GM23248 (cell line): ENCODE data around the gene ZXDA. TPM values are rescaled to one million over a fixed set of nuclear protein-coding genes. Genes with fewer than 3 reads are reported as not detected.

Source experiments
- DNase-seq: peaks from one replicate; pipeline ENCODE4 v3.0.0-alpha.2; 2015
- H2AFZ ChIP-seq: fragments of 200-600 bp; sonication (generic); 2 replicates; pipeline ENCODE4 v1.6.1; 2016; ENCODE audit warnings: antibody characterized with exemption
- H3F3A ChIP-seq: fragments of 200-600 bp; sonication (generic); 2 replicates; pipeline ENCODE4 v1.6.1; 2016; ENCODE audit warnings: mild to moderate bottlenecking, antibody characterized with exemption, mixed run types; ENCODE audit not compliant: insufficient read depth
- H3K27ac ChIP-seq: fragments of 200-600 bp; sonication (generic); 2 replicates; pipeline ENCODE4 v1.5.1; 2016; ENCODE audit warnings: mild to moderate bottlenecking
- H3K27me3 ChIP-seq: fragments of 200-600 bp; sonication (generic); replicated peaks from 2 replicates; pipeline ENCODE4 v1.6.1; 2016; ENCODE audit warnings: mild to moderate bottlenecking; ENCODE audit not compliant: insufficient read depth
- H3K36me3 ChIP-seq: fragments of 200-600 bp; sonication (generic); 2 replicates; pipeline ENCODE4 v1.6.1; 2016; ENCODE audit warnings: low read depth, mild to moderate bottlenecking
- H3K4me1 ChIP-seq: fragments of 200-600 bp; sonication (generic); 2 replicates; pipeline ENCODE4 v1.6.1; 2016; ENCODE audit warnings: mild to moderate bottlenecking; ENCODE audit not compliant: insufficient read depth
- H3K4me2 ChIP-seq: fragments of 200-600 bp; sonication (generic); one replicate; pipeline ENCODE4 v1.6.1; 2016; ENCODE audit warnings: mild to moderate bottlenecking; ENCODE audit not compliant: unreplicated experiment
- H3K4me3 ChIP-seq: fragments of 200-600 bp; sonication (generic); 2 replicates; pipeline ENCODE4 v1.5.1; 2016; ENCODE audit warnings: mild to moderate bottlenecking
- H3K79me2 ChIP-seq: fragments of 200-600 bp; sonication (generic); 2 replicates; pipeline ENCODE4 v1.6.1; 2016; ENCODE audit warnings: mild to moderate bottlenecking; ENCODE audit not compliant: insufficient read depth
- H3K9ac ChIP-seq: fragments of 200-600 bp; sonication (generic); 2 replicates; pipeline ENCODE4 v1.6.1; 2016; ENCODE audit warnings: mild to moderate bottlenecking
- H3K9me2 ChIP-seq: fragments of 200-600 bp; sonication (generic); 2 replicates; pipeline ENCODE4 v1.6.1; 2016; ENCODE audit warnings: mixed run types, mild to moderate bottlenecking, moderate library complexity; ENCODE audit not compliant: insufficient read depth
- H3K9me3 ChIP-seq: fragments of 200-600 bp; sonication (generic); one replicate; pipeline ENCODE4 v1.6.1; 2017; ENCODE audit warnings: low read depth
- H4K20me1 ChIP-seq: fragments of 200-600 bp; sonication (generic); 2 replicates; pipeline ENCODE4 v1.6.0; 2016; ENCODE audit not compliant: insufficient read depth
- EZH2 ChIP-seq: fragments of 200-600 bp; sonication (generic); IDR thresholded peaks from 2 replicates; pipeline ENCODE4 v1.6.1; 2018; ENCODE audit warnings: antibody characterized with exemption, mild to moderate bottlenecking; ENCODE audit not compliant: insufficient read depth, poor library complexity, severe bottlenecking
- EZH2phosphoT487 ChIP-seq: fragments of 200-600 bp; sonication (generic); IDR thresholded peaks from 2 replicates; pipeline ENCODE4 v1.6.1; 2018; ENCODE audit warnings: antibody characterized with exemption, moderate library complexity, mild to moderate bottlenecking, low read depth; ENCODE audit not compliant: insufficient read depth
- WGBS, 2 experiments: methylation state at CpG; one replicate each; pipeline ENCODE4 v1.1.6; 2015 to 2017; ENCODE audit warnings: low lambda C conversion rate in 2 of 2, low coverage in 1 of 2; ENCODE audit errors: missing lambda C conversion rate in 2 of 2; 5-methylcytosine and 5-hydroxymethylcytosine counted together
- in situ Hi-C: fragments of 300-500 bp; cut with MboI; formaldehyde crosslinking; loops from 2 replicates; pipeline ENCODE4 v1.15.0; 2020
- polyA plus RNA-seq: library from polyadenylated mRNA; unstranded; fragments of >200 nt; fragmentation: Nextera tagmentation; extraction: Ambion mirVana; gene quantifications from 2 replicates; pipeline ENCODE4 v1.2.1, GENCODE V29; 2016
- total RNA-seq: library from RNA; depleted of rRNA; stranded (reverse); fragments of >200 nt; shearing (Covaris generic); gene quantifications from 2 replicates; pipeline ENCODE4 v1.2.3, GENCODE V29; 2014

Gene ZXDA
- total and polyA plus RNA-seq, 2 experiments from 2014 or later, result 0.61 to 3.7 TPM

DNA sequence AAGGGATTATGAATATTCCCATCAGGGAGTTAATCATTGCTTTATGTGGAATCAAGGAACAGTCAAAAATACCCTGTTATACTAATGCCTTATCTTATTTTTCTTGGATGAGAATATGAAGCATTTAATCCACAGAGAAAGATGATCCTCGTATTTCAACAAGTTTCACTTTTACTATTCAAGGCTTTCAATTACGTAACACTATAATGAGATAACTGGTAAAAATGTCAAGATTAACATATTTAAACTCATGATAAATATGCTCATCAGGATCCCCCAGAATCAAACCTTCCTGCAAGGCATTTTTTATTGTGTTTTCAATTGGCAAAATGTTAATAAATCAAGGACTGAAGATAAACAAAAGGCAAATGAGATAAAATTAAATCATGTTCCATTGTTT is 5.1 kb downstream of the ZXDA start:
- Histone ChIP-seq H3K36me3 (no peaks in the 10 kb centered on the region), H3K9me3 (no peaks in the 10 kb centered on the region), H3K79me2 (peaks cover 17% of the 10 kb centered on the region), H3K9ac (peak overlapping the region; percentile 50), H3K4me3 (peak overlapping the region; percentile 66), H3K4me1 (peaks cover 42% of the 10 kb centered on the region), H3K9me2 (no peaks in the 10 kb centered on the region), H3K27me3 (no peaks in the 10 kb centered on the region), H3K27ac (peak overlapping the region; percentile 50; the same call in 1 of the 2 replicates), H2AFZ (no peak overlapping the region), H3F3A (peaks cover 37% of the 10 kb centered on the region), H4K20me1 (no peaks in the 10 kb centered on the region), H3K4me2 (peak overlapping the region; percentile 88)
- TF ChIP-seq EZH2phosphoT487 (no peak), EZH2 (no peak)
- in situ Hi-C loops, result loop anchor here (25.0 kb wide), 1 partner anchor 318 kb away; the partner anchor contains the start of gene ZXDB
- WGBS, 2 experiments, result 6 to 9% methylated on average over 2 of the region's 2 CpGs
- peak; percentile 27 for DNase-seq

DNA sequence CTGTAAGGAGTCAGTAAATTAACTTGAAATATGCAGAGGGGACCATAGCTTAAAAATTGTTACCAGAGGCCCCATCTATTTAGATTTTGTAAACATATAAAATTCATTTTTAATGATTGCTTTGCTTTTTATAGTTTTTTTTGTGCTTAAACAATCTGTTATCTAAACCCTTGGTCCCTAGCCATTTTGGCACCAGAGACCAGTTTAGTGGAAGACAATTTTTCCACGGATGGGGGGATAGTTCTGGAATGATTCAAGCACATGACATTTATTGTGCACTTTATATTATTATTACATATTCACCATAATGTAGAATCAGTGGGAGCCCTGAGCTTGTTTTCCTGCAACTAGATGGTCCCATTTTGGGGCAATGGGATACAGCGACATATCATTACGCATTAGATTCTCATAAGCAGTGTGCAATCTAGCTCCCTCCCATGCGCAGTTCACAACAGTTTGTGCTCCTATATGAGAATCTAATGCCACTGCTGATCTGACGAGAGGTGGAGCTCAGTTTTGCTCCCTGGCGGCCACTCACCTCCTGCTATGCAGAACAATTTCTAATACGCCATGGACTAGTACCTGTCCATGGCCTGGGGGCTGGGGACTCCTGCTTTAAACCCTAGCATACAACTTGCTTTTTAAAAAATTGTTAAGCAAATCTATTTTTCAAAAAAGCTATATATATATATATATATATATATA is 5.9 kb downstream of the ZXDA start:
- H3K79me2 ChIP-seq, result peaks cover 17% of the 10 kb centered on the region
- H3K4me2 ChIP-seq, result peak overlapping the region; percentile 88
- no peak overlapping the region for H2AFZ ChIP-seq
- H3K27me3 ChIP-seq, result no peaks in the 10 kb centered on the region
- in situ Hi-C loops, result loop anchor here (25.0 kb wide), 1 partner anchor 317 kb away; the partner anchor contains the start of gene ZXDB
- TF ChIP-seq EZH2phosphoT487 (no peak), EZH2 (no peak)
- H3K4me1 ChIP-seq, result peaks cover 49% of the 10 kb centered on the region
- H3K9me2 ChIP-seq, result no peaks in the 10 kb centered on the region
- H3K27ac ChIP-seq, result no peak overlapping the region
- 85 to 89% methylated on average over 7 of the region's 7 CpGs for WGBS, 2 experiments
- H3K36me3 ChIP-seq, result no peaks in the 10 kb centered on the region
- peaks cover 37% of the 10 kb centered on the region for H3F3A ChIP-seq
- no peak for DNase-seq
- H3K9ac ChIP-seq, result no peak overlapping the region
- no peaks in the 10 kb centered on the region for H4K20me1 ChIP-seq
- H3K9me3 ChIP-seq, result no peaks in the 10 kb centered on the region
- H3K4me3 ChIP-seq, result no peak overlapping the region

DNA sequence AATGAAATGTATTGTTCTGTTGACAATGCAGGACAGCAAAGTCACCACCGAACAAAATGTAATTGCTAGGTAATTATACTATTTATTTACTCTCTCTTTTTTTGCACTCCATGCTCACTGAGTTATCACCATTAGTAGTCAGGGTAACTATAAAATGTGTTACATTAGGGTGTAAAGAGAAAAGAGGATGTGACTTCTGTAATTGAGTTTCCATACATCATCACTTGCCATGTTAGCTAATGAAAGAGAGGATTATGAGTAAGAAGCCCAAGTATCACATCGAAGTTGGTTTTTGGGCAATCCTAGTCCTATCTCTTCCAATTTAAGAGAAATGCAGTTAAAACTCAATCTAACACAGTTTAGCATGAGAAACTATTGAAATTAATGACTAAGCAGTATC is 7.6 kb downstream of the ZXDA start:
- H3K27me3 ChIP-seq, result no peaks in the 10 kb centered on the region

DNA sequence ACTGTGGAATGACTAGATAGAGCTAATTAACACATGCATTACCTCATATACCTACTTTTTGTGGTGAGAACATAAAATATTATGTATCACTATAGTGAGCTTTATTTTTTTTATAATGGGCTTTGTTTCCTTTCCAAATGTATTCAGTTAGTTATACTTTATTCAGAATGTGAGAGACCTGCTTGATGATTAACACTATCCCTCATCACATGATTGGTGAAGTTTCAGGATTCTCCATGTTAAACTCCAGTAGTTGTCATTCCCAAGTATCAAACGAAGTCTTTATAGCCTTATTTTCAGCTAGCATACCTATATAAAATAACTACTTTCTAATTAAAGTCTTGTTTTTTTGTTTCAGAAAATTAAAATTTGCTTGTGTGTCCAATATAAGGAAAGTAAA is 8.8 kb downstream of the ZXDA start:
- no peaks in the 10 kb centered on the region for H3K27me3 ChIP-seq
- peaks cover 17% of the 10 kb centered on the region for H3K79me2 ChIP-seq
- DNase-seq, result no peak
- no peak overlapping the region for H3K9ac ChIP-seq
- no peak overlapping the region for H2AFZ ChIP-seq
- no peak overlapping the region for H3K4me3 ChIP-seq
- no peak overlapping the region for H3K4me2 ChIP-seq
- H3F3A ChIP-seq, result peaks cover 23% of the 10 kb centered on the region
- TF ChIP-seq EZH2phosphoT487, result no peak
- TF ChIP-seq EZH2, result no peak
- peak overlapping the region; percentile 49; the same call in 1 of the 2 replicates for H3K27ac ChIP-seq
- in situ Hi-C loops, result loop anchor here (25.0 kb wide), 1 partner anchor 314 kb away; the partner anchor contains the start of gene ZXDB
- no peaks in the 10 kb centered on the region for H3K9me2 ChIP-seq
- no peaks in the 10 kb centered on the region for H4K20me1 ChIP-seq
- 86 to 100% methylated on average over 1 of the region's 1 CpG for WGBS, 2 experiments
- peaks cover 44% of the 10 kb centered on the region for H3K4me1 ChIP-seq
- no peaks in the 10 kb centered on the region for H3K9me3 ChIP-seq
- H3K36me3 ChIP-seq, result no peaks in the 10 kb centered on the region

More for the DNA sequence above, 7.6 kb downstream of the ZXDA start:
- H3K4me1 ChIP-seq, result peaks cover 53% of the 10 kb centered on the region
- no peak overlapping the region for H3K27ac ChIP-seq
- no peaks in the 10 kb centered on the region for H4K20me1 ChIP-seq
- H3K36me3 ChIP-seq, result no peaks in the 10 kb centered on the region
- H3K4me3 ChIP-seq, result no peak overlapping the region
- no peak overlapping the region for H2AFZ ChIP-seq
- H3K9me2 ChIP-seq, result no peaks in the 10 kb centered on the region
- no peak for TF ChIP-seq EZH2phosphoT487
- TF ChIP-seq EZH2, result no peak
- H3K9ac ChIP-seq, result no peak overlapping the region
- H3K9me3 ChIP-seq, result no peaks in the 10 kb centered on the region
- no peak overlapping the region for H3K4me2 ChIP-seq
- in situ Hi-C loops, result loop anchor here (25.0 kb wide), 1 partner anchor 315 kb away; the partner anchor contains the start of gene ZXDB
- WGBS, 2 experiments, result 95 to 100% methylated on average over 2 of the region's 2 CpGs
- DNase-seq, result no peak
- peaks cover 34% of the 10 kb centered on the region for H3F3A ChIP-seq
- peaks cover 17% of the 10 kb centered on the region for H3K79me2 ChIP-seq
